ENCODE measurements around the gene CD200R1L. TPM values are rescaled to one million over a fixed set of nuclear protein-coding genes. Genes with fewer than 3 reads are reported as not detected.

Gene CD200R1L
- total and polyA plus RNA-seq, 2 experiments from 2014 or later, result not detected

- Histone ChIP-seq H2AFZ (no peak overlapping the region), H3K27ac (no peak overlapping the region), H3K4me2 (no peak overlapping the region), H3K36me3 (replicated peaks; ENCODE audit: insufficient read depth, low read depth) (no peaks in the 10 kb centered on the region), H3K9me2 (replicated peaks; ENCODE audit: insufficient read depth) (no peaks in the 10 kb centered on the region), H3K9me3 (ENCODE audit: low read depth) (no peaks in the 10 kb centered on the region), H4K20me1 (ENCODE audit: insufficient read depth, poor library complexity, severe bottlenecking) (no peaks in the 10 kb centered on the region), H3K4me1 (ENCODE audit: insufficient read depth) (no peaks in the 10 kb centered on the region), H3K79me2 (no peaks in the 10 kb centered on the region), H3K27me3 (no peaks in the 10 kb centered on the region), H3K4me3 (no peak overlapping the region)
- DNase-seq (ENCODE audit: low spot score), result no peak
- 93% methylated on average over 3 of the region's 3 CpGs for WGBS (ENCODE audit: low lambda C conversion rate, missing lambda C conversion rate)
- no peak for TF ChIP-seq CTCF (IDR thresholded peaks at IDR 0.05; ENCODE audit: poor library complexity)
- no peak for TF ChIP-seq EZH2 (IDR thresholded peaks at IDR 0.05; ENCODE audit: borderline replicate concordance)
- TF ChIP-seq EZH2phosphoT487 (IDR thresholded peaks at IDR 0.05; ENCODE audit: low read depth, severe bottlenecking, unreplicated experiment), result no peak
Observed at GRCh38 chr3:112871735-112872134, 25.1 kb upstream of the CD200R1L start.

- Histone ChIP-seq H3K4me3 (no peak overlapping the region), H4K20me1 (ENCODE audit: insufficient read depth, poor library complexity, severe bottlenecking) (no peaks in the 10 kb centered on the region), H3K9me2 (replicated peaks; ENCODE audit: insufficient read depth) (no peaks in the 10 kb centered on the region), H3K79me2 (no peaks in the 10 kb centered on the region), H3K4me1 (ENCODE audit: insufficient read depth) (no peaks in the 10 kb centered on the region), H2AFZ (no peak overlapping the region), H3K36me3 (replicated peaks; ENCODE audit: insufficient read depth, low read depth) (no peaks in the 10 kb centered on the region), H3K9me3 (ENCODE audit: low read depth) (no peaks in the 10 kb centered on the region), H3K4me2 (no peak overlapping the region), H3K27ac (no peak overlapping the region), H3K27me3 (no peaks in the 10 kb centered on the region)
- TF ChIP-seq CTCF (IDR thresholded peaks at IDR 0.05; ENCODE audit: poor library complexity) (no peak), EZH2phosphoT487 (IDR thresholded peaks at IDR 0.05; ENCODE audit: low read depth, severe bottlenecking, unreplicated experiment) (no peak), EZH2 (IDR thresholded peaks at IDR 0.05; ENCODE audit: borderline replicate concordance) (no peak)
- DNase-seq (ENCODE audit: low spot score), result no peak
- 98% methylated on average over 2 of the region's 2 CpGs for WGBS (ENCODE audit: low lambda C conversion rate, missing lambda C conversion rate)
Observed at GRCh38 chr3:112865757-112866156, 19.1 kb upstream of the CD200R1L start.

GRCh38 chr3:112860898-112861297 is 14.2 kb upstream of the CD200R1L start:
- no peaks in the 10 kb centered on the region for H3K27me3 ChIP-seq
- H3K79me2 ChIP-seq, result no peaks in the 10 kb centered on the region
- no peak for TF ChIP-seq EZH2 (IDR thresholded peaks at IDR 0.05; ENCODE audit: borderline replicate concordance)
- no peak for TF ChIP-seq CTCF (IDR thresholded peaks at IDR 0.05; ENCODE audit: poor library complexity)
- TF ChIP-seq EZH2phosphoT487 (IDR thresholded peaks at IDR 0.05; ENCODE audit: low read depth, severe bottlenecking, unreplicated experiment), result no peak
- DNase-seq (ENCODE audit: low spot score), result no peak
- H3K4me3 ChIP-seq, result no peak overlapping the region
- H4K20me1 ChIP-seq (ENCODE audit: insufficient read depth, poor library complexity, severe bottlenecking), result no peaks in the 10 kb centered on the region
- no peaks in the 10 kb centered on the region for H3K9me3 ChIP-seq (ENCODE audit: low read depth)
- H3K4me2 ChIP-seq, result no peak overlapping the region
- no peaks in the 10 kb centered on the region for H3K36me3 ChIP-seq (replicated peaks; ENCODE audit: insufficient read depth, low read depth)
- H2AFZ ChIP-seq, result no peak overlapping the region
- no peaks in the 10 kb centered on the region for H3K9me2 ChIP-seq (replicated peaks; ENCODE audit: insufficient read depth)
- no peak overlapping the region for H3K27ac ChIP-seq
- no peaks in the 10 kb centered on the region for H3K4me1 ChIP-seq (ENCODE audit: insufficient read depth)
